Naive thymus-derived CD4-positive, alpha-beta T cell (primary cell): Measurements from ENCODE around the gene TSPAN32. TPM values are rescaled to one million over a fixed set of nuclear protein-coding genes. Genes with fewer than 3 reads are reported as not detected.

ENCODE experiments used
- ATAC-seq: fragments of 150-1000 bp; cut with Tn5 transposase; 2 replicates; pipeline ENCODE4 v1.10.0; 2021; ENCODE audit warnings: mild to moderate bottlenecking, moderate library complexity
- CTCF ChIA-PET: fragments of 350-600 bp; sonication (Branson Sonifier 250); formaldehyde crosslinking; loops from one replicate; lab custom pipeline; 2021; ENCODE audit warnings: antibody characterized with exemption; lab: Charles Lee
- POLR2A ChIA-PET: fragments of 350-600 bp; sonication (Branson Sonifier 250); formaldehyde crosslinking; loops from one replicate; lab custom pipeline; 2021; ENCODE audit warnings: antibody characterized with exemption, inconsistent platforms; lab: Charles Lee
- DNase-seq, 9 donors: peaks; one replicate each; pipeline versions ENCODE4 v3.0.0 to v3.0.0-alpha.2; 2020 to 2022; ENCODE audit warnings: mixed read lengths in 1 of 9
- H3K27ac ChIP-seq: one replicate; pipeline ENCODE4 v1.7.0; 2013; ENCODE audit warnings: mild to moderate bottlenecking, low read depth, low read length, moderate library complexity
- H3K27me3 ChIP-seq, 2 donors: one replicate each; pipeline ENCODE4 v1.7.0; 2013; ENCODE audit warnings: low read length in 2 of 2, mild to moderate bottlenecking in 2 of 2, moderate library complexity in 2 of 2; ENCODE audit not compliant: control insufficient read depth in 2 of 2, insufficient read depth in 2 of 2
- H3K36me3 ChIP-seq, 3 experiments: 1 replicate in 2 of 3; 2 replicates in 1 of 3; pipeline ENCODE4 v1.7.0; 2013; ENCODE audit warnings: low read length in 3 of 3, mild to moderate bottlenecking in 3 of 3, moderate library complexity in 1 of 3; ENCODE audit not compliant: insufficient read depth in 3 of 3, control insufficient read depth in 2 of 3
- H3K4me1 ChIP-seq, 2 donors: one replicate each; pipeline ENCODE4 v1.7.0; 2013; ENCODE audit warnings: low read length in 2 of 2, mild to moderate bottlenecking in 2 of 2, moderate library complexity in 1 of 2; ENCODE audit not compliant: control insufficient read depth in 2 of 2, insufficient read depth in 2 of 2
- H3K4me3 ChIP-seq: 2 replicates; pipeline ENCODE4 v1.7.0; 2013; ENCODE audit warnings: mild to moderate bottlenecking, low read length
- H3K9me3 ChIP-seq, 3 experiments: 1 replicate in 2 of 3; 2 replicates in 1 of 3; pipeline ENCODE4 v1.7.0; 2013; ENCODE audit warnings: low read length in 3 of 3; ENCODE audit not compliant: control insufficient read depth in 2 of 3
- H3K27ac Mint-ChIP-seq, 9 donors: one replicate each; pipeline ENCODE4 v1.8.0; 2020 to 2022; ENCODE audit warnings: mixed read lengths in 9 of 9, mild to moderate bottlenecking in 8 of 9, moderate library complexity in 5 of 9, inconsistent platforms in 2 of 9
- H3K27me3 Mint-ChIP-seq, 5 donors: one replicate each; pipeline ENCODE4 v1.8.0; 2021 to 2022; ENCODE audit warnings: mixed read lengths in 5 of 5, mild to moderate bottlenecking in 1 of 5
- H3K36me3 Mint-ChIP-seq, 5 donors: one replicate each; pipeline ENCODE4 v1.8.0; 2020 to 2022; ENCODE audit warnings: mixed read lengths in 5 of 5, mild to moderate bottlenecking in 3 of 5, inconsistent platforms in 1 of 5
- H3K4me1 Mint-ChIP-seq, 7 donors: one replicate each; pipeline ENCODE4 v1.8.0; 2020 to 2022; ENCODE audit warnings: mixed read lengths in 7 of 7, mild to moderate bottlenecking in 3 of 7, inconsistent platforms in 1 of 7
- H3K4me3 Mint-ChIP-seq, 10 donors: one replicate each; pipeline ENCODE4 v1.8.0; 2020 to 2022; ENCODE audit warnings: mild to moderate bottlenecking in 10 of 10, mixed read lengths in 10 of 10, moderate library complexity in 6 of 10, inconsistent platforms in 2 of 10
- H3K9me3 Mint-ChIP-seq, 11 donors: one replicate each; pipeline ENCODE4 v1.8.0; 2020 to 2022; ENCODE audit warnings: mixed read lengths in 11 of 11, mild to moderate bottlenecking in 4 of 11, inconsistent platforms in 1 of 11, moderate library complexity in 1 of 11
- intact Hi-C, 2 donors: fragments of 100-400 bp; cut with micrococcal nuclease; formaldehyde crosslinking; loops; one replicate each; pipeline ENCODE4 v1.15.1; 2023
- polyA plus RNA-seq, 2 donors: library from polyadenylated mRNA; unstranded; fragments of 300-500 nt; fragmentation: Illumina TruSeq; gene quantifications; one replicate each; pipeline ENCODE4 v1.2.3, GENCODE V29; 2021
- total RNA-seq, 6 experiments: library from RNA in 5 of 6; stranded (reverse) in 5 of 6; gene quantifications; 1 replicate in 5 of 6; 2 replicates in 1 of 6; pipeline ENCODE4 v1.2.3 and lab custom pipeline; 2021 to 2026

Gene TSPAN32
- total and polyA plus RNA-seq, 7 experiments from 2014 or later = 15.7 to 116 (median 63.9) TPM

- ChIA-PET POLR2A (no interaction called here), CTCF (no interaction called here)
- ATAC-seq (no peak), DNase-seq (no peak)
- Histone ChIP-seq H3K9me3 (no peaks in the 10 kb centered on the region), H3K4me3 (no peak overlapping the region), H3K36me3 (no peaks in the 10 kb centered on the region), H3K27me3 (no peaks in the 10 kb centered on the region), H3K27ac (no peak overlapping the region), H3K4me1 (peaks cover 18 to 20% of the 10 kb centered on the region in 2 donors)
- intact Hi-C loops = no loop called here
- Mint-ChIP-seq H3K9me3 (no peaks in the 10 kb centered on the region), H3K4me1 (peaks cover 15 to 25% (median 23%) of the 10 kb centered on the region in 7 donors), H3K27me3 (peaks cover 0 to 33% (median 8%) of the 10 kb centered on the region in 5 donors), H3K4me3 (peak overlapping the region; percentile 21 to 82 (median 60)), H3K36me3 (no peaks in the 10 kb centered on the region), H3K27ac (no peak overlapping the region)
Measured at GRCh38 chr11:2267851-2268728, 33.7 kb upstream of the TSPAN32 start.

GRCh38 chr11:2268729-2269600, 32.8 kb upstream of the TSPAN32 start:
- DNase-seq (peak in 3 of 9 donors; percentile 8 to 88 (median 33)), ATAC-seq (peak; percentile 58)
- CTCF ChIA-PET = no interaction called here
- Mint-ChIP-seq H3K4me3 (peak overlapping the region in 9 of 10 donors; percentile 36 to 82 (median 66)), H3K27ac (no peak overlapping the region), H3K36me3 (no peaks in the 10 kb centered on the region), H3K27me3 (peaks cover 0 to 40% (median 8%) of the 10 kb centered on the region in 5 donors), H3K4me1 (peaks cover 15 to 25% (median 23%) of the 10 kb centered on the region in 7 donors), H3K9me3 (no peaks in the 10 kb centered on the region)
- peak overlapping the region; percentile 20 for H3K4me3 ChIP-seq
- no peak overlapping the region for H3K27ac ChIP-seq
- H3K27me3 ChIP-seq = no peaks in the 10 kb centered on the region
- intact Hi-C loops = no loop called here
- no peaks in the 10 kb centered on the region for H3K36me3 ChIP-seq
- POLR2A ChIA-PET = interaction anchor here (1.3 kb wide), 1 partner anchor 33 kb away, joined by 4 read pairs; the partner anchor contains the start of genes C11orf21 and TSPAN32
- H3K9me3 ChIP-seq = no peaks in the 10 kb centered on the region
- H3K4me1 ChIP-seq = peaks cover 18 to 20% of the 10 kb centered on the region in 2 donors

- H3K27ac Mint-ChIP-seq = no peak overlapping the region
- peak; percentile 56 for ATAC-seq
- peaks cover 15 to 25% (median 21%) of the 10 kb centered on the region in 7 donors for H3K4me1 Mint-ChIP-seq
- H3K27me3 Mint-ChIP-seq = peaks cover 0 to 44% (median 8%) of the 10 kb centered on the region in 5 donors
- ChIA-PET POLR2A (interaction anchor here (1.3 kb wide), 1 partner anchor 32 kb away, joined by 4 read pairs; the partner anchor contains the start of genes C11orf21 and TSPAN32), CTCF (interaction anchor here (0.9 kb wide), 1 partner anchor 36 kb away, joined by 4 read pairs; no protein-coding TSS in a partner anchor)
- peaks cover 18 to 20% of the 10 kb centered on the region in 2 donors for H3K4me1 ChIP-seq
- H3K27me3 ChIP-seq = no peaks in the 10 kb centered on the region
- intact Hi-C loops = loop anchor here in 1 of 2 donors (1.0 kb wide), 1 partner anchor 151 kb away; no protein-coding TSS in a partner anchor
- no peak overlapping the region for H3K4me3 ChIP-seq
- no peak overlapping the region for H3K27ac ChIP-seq
- H3K9me3 ChIP-seq = no peaks in the 10 kb centered on the region
- H3K36me3 ChIP-seq = no peaks in the 10 kb centered on the region
- peak in 7 of 9 donors; percentile 15 to 53 (median 40) for DNase-seq
- no peaks in the 10 kb centered on the region for H3K9me3 Mint-ChIP-seq
- no peaks in the 10 kb centered on the region for H3K36me3 Mint-ChIP-seq
- peak overlapping the region in 6 of 10 donors; percentile 36 to 82 (median 62) for H3K4me3 Mint-ChIP-seq
Measured at GRCh38 chr11:2269601-2270321, 32.1 kb upstream of the TSPAN32 start.

- Mint-ChIP-seq H3K27ac (peak within 1 kb of the TSS in 1 of 9 donors; percentile 9), H3K4me3 (peak within 1 kb of the TSS; percentile 27 to 82 (median 57)), H3K36me3 (no peaks in the 10 kb centered on the region), H3K27me3 (peaks cover 0 to 44% (median 8%) of the 10 kb centered on the region in 5 donors), H3K9me3 (no peaks in the 10 kb centered on the region), H3K4me1 (peaks cover 10 to 22% (median 17%) of the 10 kb centered on the region in 7 donors)
- POLR2A ChIA-PET = interaction anchor here (1.3 kb wide), 1 partner anchor 31 kb away, joined by 4 read pairs; the partner anchor contains the start of genes C11orf21 and TSPAN32
- CTCF ChIA-PET = interaction anchor here (0.9 kb wide), 1 partner anchor 35 kb away, joined by 4 read pairs; no protein-coding TSS in a partner anchor
- Histone ChIP-seq H3K4me3 (no peak within 1 kb of the TSS), H3K4me1 (peaks cover 14 to 17% of the 10 kb centered on the region in 2 donors), H3K9me3 (no peaks in the 10 kb centered on the region), H3K36me3 (no peaks in the 10 kb centered on the region), H3K27ac (no peak within 1 kb of the TSS), H3K27me3 (no peaks in the 10 kb centered on the region)
- ATAC-seq = no peak
- intact Hi-C loops = loop anchor here in 1 of 2 donors (1.0 kb wide), 1 partner anchor 150 kb away; no protein-coding TSS in a partner anchor
- no peak for DNase-seq
Measured at GRCh38 chr11:2270322-2271076, 31.3 kb upstream of the TSPAN32 start, which contains the start of gene ASCL2. ASCL2 (minus strand) TSS chr11:2270588; CDS start chr11:2270332, 256 bp downstream.

- ChIA-PET CTCF (no interaction called here), POLR2A (no interaction called here)
- H3K9me3 Mint-ChIP-seq = no peaks in the 10 kb centered on the region
- no peaks in the 10 kb centered on the region for H3K36me3 Mint-ChIP-seq
- intact Hi-C loops = no loop called here
- peaks cover 5 to 17% (median 12%) of the 10 kb centered on the region in 7 donors for H3K4me1 Mint-ChIP-seq
- H3K4me3 Mint-ChIP-seq = peak overlapping the region in 1 of 10 donors; percentile 82
- Histone ChIP-seq H3K27me3 (no peaks in the 10 kb centered on the region), H3K9me3 (no peaks in the 10 kb centered on the region), H3K4me1 (peaks cover 9 to 12% of the 10 kb centered on the region in 2 donors), H3K4me3 (no peak overlapping the region), H3K27ac (no peak overlapping the region), H3K36me3 (no peaks in the 10 kb centered on the region)
- H3K27ac Mint-ChIP-seq = no peak overlapping the region
- DNase-seq = peak in 3 of 9 donors; percentile 25 to 54 (median 32)
- peaks cover 0 to 44% (median 8%) of the 10 kb centered on the region in 5 donors for H3K27me3 Mint-ChIP-seq
- ATAC-seq = peak; percentile 80
Measured at GRCh38 chr11:2271077-2271326, 30.8 kb upstream of the TSPAN32 start.
